ENCODE measurements around the gene EEF1A2. TPM values are rescaled to one million over a fixed set of nuclear protein-coding genes. Genes with fewer than 3 reads are reported as not detected.

EEF1A2 gene
- total and polyA plus RNA-seq, 2 of the 4 experiments (the other 2 are of a cell fraction): 1.3 to 4.6 TPM

DNA sequence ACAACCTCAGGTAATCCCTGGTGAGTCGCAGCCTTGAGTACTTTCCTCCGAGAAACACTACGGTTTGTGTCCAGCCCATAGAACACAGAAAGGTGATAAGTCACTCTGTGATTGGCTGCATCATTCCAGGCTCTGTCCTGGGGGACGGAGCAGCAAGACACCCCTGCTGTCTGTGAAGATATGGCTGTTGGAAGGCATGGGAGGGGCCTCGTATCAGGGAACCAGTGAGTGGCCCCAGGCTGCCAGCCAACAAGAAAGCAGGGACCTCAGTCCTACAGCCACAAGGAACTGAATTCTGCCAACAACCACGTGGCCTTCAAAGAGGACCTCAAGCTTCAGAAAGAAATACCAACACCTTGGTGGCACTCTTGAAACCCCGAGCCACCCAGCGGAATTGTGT is 6.4 kb upstream of the EEF1A2 start:
- Histone ChIP-seq H2BK120ac (ENCODE audit: low read depth, low read length) (no peak overlapping the region), H3K79me1 (ENCODE audit: low read depth in 1 of 2, low read length in 2 of 2) (no peaks in the 10 kb centered on the region), H2BK20ac (ENCODE audit: low read depth, low read length) (no peak overlapping the region), H3K4me3 (ENCODE audit: insufficient read depth, low read depth, low read length) (no peak overlapping the region), H2BK15ac (ENCODE audit: low read depth, low read length) (no peak overlapping the region), H2AK9ac (replicated peaks; ENCODE audit: low read depth, low read length, poor library complexity) (no peak overlapping the region), H3K36me3 (ENCODE audit: control insufficient read depth, insufficient read depth, low read length) (no peaks in the 10 kb centered on the region), H2AFZ (replicated peaks; ENCODE audit: low read length, poor library complexity) (no peak overlapping the region), H4K8ac (ENCODE audit: low read depth in 2 of 2, low read length in 2 of 2) (no peak overlapping the region), H3K9me3 (ENCODE audit: control insufficient read depth, insufficient read depth, low read length) (peaks cover 29% of the 10 kb centered on the region), H2AK5ac (ENCODE audit: low read depth, low read length) (no peak overlapping the region), H4K20me1 (ENCODE audit: insufficient read depth, low read length) (no peaks in the 10 kb centered on the region), H3K56ac (ENCODE audit: extremely low read depth, insufficient read depth, low read length) (no peak overlapping the region), H3K23ac (ENCODE audit: low read depth, low read length) (no peak overlapping the region), H4K5ac (ENCODE audit: low read depth, low read length) (no peak overlapping the region), H3K4me1 (ENCODE audit: control insufficient read depth, insufficient read depth, low read length) (0 out of 2 replicates have a peak, but pooled peaks cover 1% of the 10 kb centered on the region), H3K9ac (ENCODE audit: low read depth, low read length) (no peak overlapping the region), H3K27me3 (ENCODE audit: control insufficient read depth, insufficient read depth, low read length) (peaks cover 44% of the 10 kb centered on the region), H3K4ac (ENCODE audit: low read depth, low read length) (no peak overlapping the region), H3K27ac (ENCODE audit: insufficient read depth, low read length) (no peak overlapping the region), H3K4me2 (ENCODE audit: low read depth, low read length) (no peak overlapping the region), H3K9me1 (ENCODE audit: insufficient read depth, low read length) (no peaks in the 10 kb centered on the region), H2BK5ac (ENCODE audit: low read depth, low read length, poor library complexity, severe bottlenecking) (no peak overlapping the region), H3K18ac (ENCODE audit: low read depth, low read length) (no peak overlapping the region), H4K91ac (ENCODE audit: insufficient read depth, low read depth, low read length) (no peak overlapping the region), H3K14ac (replicated peaks; ENCODE audit: low read depth, low read length) (no peak overlapping the region)
- ChIA-PET POLR2A (ENCODE audit: unreplicated experiment) (no interaction called here), CTCF (no interaction called here)
- no peak for TF ChIP-seq CHD1 (IDR thresholded peaks at IDR 0.05; ENCODE audit: low read depth, low read length)
- no peak for TF ChIP-seq MAZ (IDR thresholded peaks at IDR 0.05; ENCODE audit: borderline replicate concordance, low read depth, low read length)
- no peak for TF ChIP-seq RFX5 (IDR thresholded peaks at IDR 0.05; ENCODE audit: low read depth, low read length)
- no peak for TF ChIP-seq ELK1 (IDR thresholded peaks at IDR 0.05; ENCODE audit: borderline replicate concordance, low read depth, low read length)
- TF ChIP-seq RCOR1 (IDR thresholded peaks at IDR 0.05; ENCODE audit: insufficient replicate concordance, low read length): no peak
- TF ChIP-seq SMC3 (IDR thresholded peaks at IDR 0.05; ENCODE audit: low read depth, low read length): no peak
- TF ChIP-seq RAD21 (IDR thresholded peaks at IDR 0.05; ENCODE audit: low read length): no peak
- no peak for TF ChIP-seq MAFK (IDR thresholded peaks at IDR 0.05; ENCODE audit: low read depth, low read length)
- no peak for TF ChIP-seq BHLHE40 (IDR thresholded peaks at IDR 0.05; ENCODE audit: low read depth, low read length)
- TF ChIP-seq, protein P1, sequence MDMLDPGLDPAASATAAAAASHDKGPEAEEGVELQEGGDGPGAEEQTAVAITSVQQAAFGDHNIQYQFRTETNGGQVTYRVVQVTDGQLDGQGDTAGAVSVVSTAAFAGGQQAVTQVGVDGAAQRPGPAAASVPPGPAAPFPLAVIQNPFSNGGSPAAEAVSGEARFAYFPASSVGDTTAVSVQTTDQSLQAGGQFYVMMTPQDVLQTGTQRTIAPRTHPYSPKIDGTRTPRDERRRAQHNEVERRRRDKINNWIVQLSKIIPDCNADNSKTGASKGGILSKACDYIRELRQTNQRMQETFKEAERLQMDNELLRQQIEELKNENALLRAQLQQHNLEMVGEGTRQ (IDR thresholded peaks at IDR 0.05; ENCODE audit: low read depth, low read length): no peak
- TF ChIP-seq, protein P2, sequence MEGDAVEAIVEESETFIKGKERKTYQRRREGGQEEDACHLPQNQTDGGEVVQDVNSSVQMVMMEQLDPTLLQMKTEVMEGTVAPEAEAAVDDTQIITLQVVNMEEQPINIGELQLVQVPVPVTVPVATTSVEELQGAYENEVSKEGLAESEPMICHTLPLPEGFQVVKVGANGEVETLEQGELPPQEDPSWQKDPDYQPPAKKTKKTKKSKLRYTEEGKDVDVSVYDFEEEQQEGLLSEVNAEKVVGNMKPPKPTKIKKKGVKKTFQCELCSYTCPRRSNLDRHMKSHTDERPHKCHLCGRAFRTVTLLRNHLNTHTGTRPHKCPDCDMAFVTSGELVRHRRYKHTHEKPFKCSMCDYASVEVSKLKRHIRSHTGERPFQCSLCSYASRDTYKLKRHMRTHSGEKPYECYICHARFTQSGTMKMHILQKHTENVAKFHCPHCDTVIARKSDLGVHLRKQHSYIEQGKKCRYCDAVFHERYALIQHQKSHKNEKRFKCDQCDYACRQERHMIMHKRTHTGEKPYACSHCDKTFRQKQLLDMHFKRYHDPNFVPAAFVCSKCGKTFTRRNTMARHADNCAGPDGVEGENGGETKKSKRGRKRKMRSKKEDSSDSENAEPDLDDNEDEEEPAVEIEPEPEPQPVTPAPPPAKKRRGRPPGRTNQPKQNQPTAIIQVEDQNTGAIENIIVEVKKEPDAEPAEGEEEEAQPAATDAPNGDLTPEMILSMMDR (conservative IDR thresholded peaks at IDR 0.05; ENCODE audit: low read depth, low read length): no peak
- no peak for TF ChIP-seq CEBPB (IDR thresholded peaks at IDR 0.05; ENCODE audit: low read depth, low read length)
- no peak for TF ChIP-seq POLR2A (IDR thresholded peaks at IDR 0.05; ENCODE audit: low read depth, low read length)
- no peak for TF ChIP-seq FOS (IDR thresholded peaks at IDR 0.05; ENCODE audit: low read depth, low read length)
- TF ChIP-seq NFE2L2 (IDR thresholded peaks at IDR 0.05; ENCODE audit: low read depth, low read length): no peak
- no peak for TF ChIP-seq MXI1 (IDR thresholded peaks at IDR 0.05; ENCODE audit: borderline replicate concordance, low read depth, low read length)
- WGBS, 2 experiments (ENCODE audit: extremely low coverage in 2 of 2, insufficient read length in 1 of 2): 75% methylated on average over 2 of the region's 8 CpGs; no CpG with 5 or more reads in 1 of the 2 experiments
- DNase-seq (no peak), ATAC-seq (ENCODE audit: low read depth) (no peak)
- in situ Hi-C loops (cut with MboI; ENCODE audit: low sequenced_read_pairs): no loop called here
- no TSS peak for BruUV-seq (replicated peaks)
- intact Hi-C loops (cut with micrococcal nuclease): no loop called here
- dilution Hi-C loops (cut with HindIII; ENCODE audit: low sequenced_read_pairs, unreplicated experiment): no loop called here

All from IMR-90 (cell line).